RWPE2 (cell line): ENCODE results near the gene NTNG2.

ENCODE experiments used
- ATAC-seq: fragments of 200-7000 bp; cut with Tn5 transposase; 3 replicates; pipeline ENCODE4 v1.9.1; 2021; ENCODE audit warnings: low read depth
- DNase-seq: peaks from one replicate; pipeline ENCODE4 v3.0.0-alpha.2; 2020; ENCODE audit warnings: low spot score
- H3K27ac ChIP-seq: fragments of 450-650 bp; 2 replicates; pipeline ENCODE4 v1.5.1; 2017; ENCODE audit warnings: mild to moderate bottlenecking; ENCODE audit not compliant: poor library complexity, severe bottlenecking
- H3K27me3 ChIP-seq: fragments of 250-450 bp; sonication (Bioruptor Pico); 2 replicates; pipeline ENCODE4 v1.5.1; 2021; ENCODE audit warnings: mild to moderate bottlenecking, moderate library complexity; ENCODE audit not compliant: insufficient read depth, poor library complexity, severe bottlenecking
- H3K36me3 ChIP-seq: fragments of 250-450 bp; sonication (Bioruptor Pico); 2 replicates; pipeline ENCODE4 v1.5.1; 2020; ENCODE audit warnings: low read depth, mild to moderate bottlenecking, moderate library complexity
- H3K4me1 ChIP-seq: fragments of 250-450 bp; sonication (Bioruptor Pico); 2 replicates; pipeline ENCODE4 v1.5.1; 2021; ENCODE audit warnings: mild to moderate bottlenecking, moderate library complexity; ENCODE audit not compliant: insufficient read depth, poor library complexity, severe bottlenecking
- H3K4me3 ChIP-seq: fragments of 250-450 bp; sonication (Bioruptor Pico); 2 replicates; pipeline ENCODE4 v1.5.1; 2021; ENCODE audit warnings: mild to moderate bottlenecking, moderate library complexity; ENCODE audit not compliant: severe bottlenecking
- H3K9me3 ChIP-seq: fragments of 250-450 bp; sonication (Bioruptor Pico); 2 replicates; pipeline ENCODE4 v1.5.1; 2021; ENCODE audit warnings: mild to moderate bottlenecking, moderate library complexity; ENCODE audit not compliant: severe bottlenecking
- TF ChIP-seq, protein P1 (sequence below): fragments of 450-650 bp; IDR thresholded peaks from one replicate; pipeline ENCODE4 v1.5.1; 2017; ENCODE audit warnings: mild to moderate bottlenecking, moderate library complexity; ENCODE audit not compliant: poor library complexity, severe bottlenecking

Gene NTNG2

DNA sequence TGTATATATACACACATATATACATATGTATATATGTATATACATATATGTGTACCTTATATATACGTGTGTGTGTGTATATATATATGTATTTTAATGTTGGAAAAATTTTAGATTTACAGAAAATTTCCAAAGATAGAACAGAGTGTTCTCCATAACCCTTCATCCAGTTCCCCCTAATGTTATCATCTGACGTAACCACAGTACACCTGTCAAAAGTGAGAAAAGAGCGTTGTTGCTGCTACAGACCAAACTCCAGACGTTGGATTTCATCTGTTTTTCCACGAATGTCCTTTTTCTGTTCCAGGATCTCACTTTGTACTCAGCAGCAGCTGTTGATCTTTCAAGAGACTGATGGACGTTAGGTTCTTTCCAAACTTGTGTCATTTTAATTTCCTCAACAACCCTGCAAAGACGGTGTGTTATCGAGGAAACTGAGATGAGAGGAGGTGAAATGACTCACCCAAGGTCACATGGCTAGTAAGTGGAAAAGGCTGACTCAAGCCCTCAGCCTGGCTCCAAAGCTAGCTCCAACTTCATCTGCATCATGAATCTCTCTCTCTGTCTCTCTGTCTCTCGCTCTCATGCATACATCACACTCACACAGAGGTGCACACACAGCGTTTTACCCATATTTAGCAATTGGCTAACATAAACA, 17.0 kb upstream of the NTNG2 start:
- no peaks in the 10 kb centered on the region for H3K36me3 ChIP-seq
- H3K27ac ChIP-seq = no peak overlapping the region
- DNase-seq (no peak), ATAC-seq (no peak)
- H3K4me1 ChIP-seq = no peaks in the 10 kb centered on the region
- H3K4me3 ChIP-seq = no peak overlapping the region
- H3K27me3 ChIP-seq = peaks cover 40% of the 10 kb centered on the region
- TF ChIP-seq, protein P1, sequence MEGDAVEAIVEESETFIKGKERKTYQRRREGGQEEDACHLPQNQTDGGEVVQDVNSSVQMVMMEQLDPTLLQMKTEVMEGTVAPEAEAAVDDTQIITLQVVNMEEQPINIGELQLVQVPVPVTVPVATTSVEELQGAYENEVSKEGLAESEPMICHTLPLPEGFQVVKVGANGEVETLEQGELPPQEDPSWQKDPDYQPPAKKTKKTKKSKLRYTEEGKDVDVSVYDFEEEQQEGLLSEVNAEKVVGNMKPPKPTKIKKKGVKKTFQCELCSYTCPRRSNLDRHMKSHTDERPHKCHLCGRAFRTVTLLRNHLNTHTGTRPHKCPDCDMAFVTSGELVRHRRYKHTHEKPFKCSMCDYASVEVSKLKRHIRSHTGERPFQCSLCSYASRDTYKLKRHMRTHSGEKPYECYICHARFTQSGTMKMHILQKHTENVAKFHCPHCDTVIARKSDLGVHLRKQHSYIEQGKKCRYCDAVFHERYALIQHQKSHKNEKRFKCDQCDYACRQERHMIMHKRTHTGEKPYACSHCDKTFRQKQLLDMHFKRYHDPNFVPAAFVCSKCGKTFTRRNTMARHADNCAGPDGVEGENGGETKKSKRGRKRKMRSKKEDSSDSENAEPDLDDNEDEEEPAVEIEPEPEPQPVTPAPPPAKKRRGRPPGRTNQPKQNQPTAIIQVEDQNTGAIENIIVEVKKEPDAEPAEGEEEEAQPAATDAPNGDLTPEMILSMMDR = no peak
- H3K9me3 ChIP-seq = no peaks in the 10 kb centered on the region

DNA sequence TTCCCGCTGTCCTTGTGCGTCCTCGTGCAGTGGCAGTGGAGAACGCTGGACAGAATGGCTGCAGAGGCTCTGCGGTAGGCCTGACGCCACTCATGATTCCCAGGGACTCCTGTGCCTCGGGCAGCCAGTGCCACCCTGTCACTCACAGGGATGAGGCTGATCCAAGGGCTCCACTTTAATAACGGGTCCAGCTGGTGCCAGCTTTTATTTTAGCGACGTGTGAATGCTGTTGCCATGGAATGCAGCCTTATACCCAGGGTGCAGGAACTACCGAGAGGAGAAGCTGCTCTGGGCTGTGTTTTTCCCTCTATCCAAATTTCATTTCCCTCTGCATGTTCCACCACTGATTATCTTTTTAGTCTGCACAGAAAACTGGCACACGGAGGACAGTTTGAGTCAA, 15.8 kb upstream of the NTNG2 start:
- Histone ChIP-seq H3K36me3 (no peaks in the 10 kb centered on the region), H3K27me3 (peaks cover 28% of the 10 kb centered on the region), H3K4me1 (no peaks in the 10 kb centered on the region), H3K27ac (no peak overlapping the region), H3K9me3 (no peaks in the 10 kb centered on the region), H3K4me3 (no peak overlapping the region)
- TF ChIP-seq, protein P1 = no peak
- DNase-seq (no peak), ATAC-seq (no peak)

DNA sequence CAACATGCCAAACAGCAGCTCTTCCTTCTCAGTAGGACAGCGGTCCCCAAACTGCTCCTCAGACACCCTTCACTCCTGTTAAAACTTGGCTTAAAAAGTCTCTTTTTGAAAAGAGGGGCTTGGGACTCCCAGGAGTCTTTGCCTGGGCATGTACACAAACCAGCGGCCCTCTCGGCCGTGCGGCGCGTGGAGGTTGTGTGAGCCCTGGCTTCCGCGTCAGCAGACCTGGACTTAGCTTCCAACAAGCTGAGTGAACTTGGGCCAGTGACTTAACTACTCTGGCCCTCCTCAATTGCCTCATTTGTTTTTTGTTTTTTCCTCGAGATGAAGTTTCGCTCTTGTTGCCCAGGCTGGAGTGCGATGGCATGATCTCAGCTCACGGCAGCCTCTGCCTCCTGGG, 15.3 kb upstream of the NTNG2 start:
- Histone ChIP-seq H3K9me3 (no peaks in the 10 kb centered on the region), H3K4me1 (no peaks in the 10 kb centered on the region), H3K27me3 (peaks cover 22% of the 10 kb centered on the region), H3K27ac (no peak overlapping the region), H3K4me3 (no peak overlapping the region), H3K36me3 (no peaks in the 10 kb centered on the region)
- TF ChIP-seq, protein P1 = no peak
- ATAC-seq (no peak), DNase-seq (no peak)

DNA sequence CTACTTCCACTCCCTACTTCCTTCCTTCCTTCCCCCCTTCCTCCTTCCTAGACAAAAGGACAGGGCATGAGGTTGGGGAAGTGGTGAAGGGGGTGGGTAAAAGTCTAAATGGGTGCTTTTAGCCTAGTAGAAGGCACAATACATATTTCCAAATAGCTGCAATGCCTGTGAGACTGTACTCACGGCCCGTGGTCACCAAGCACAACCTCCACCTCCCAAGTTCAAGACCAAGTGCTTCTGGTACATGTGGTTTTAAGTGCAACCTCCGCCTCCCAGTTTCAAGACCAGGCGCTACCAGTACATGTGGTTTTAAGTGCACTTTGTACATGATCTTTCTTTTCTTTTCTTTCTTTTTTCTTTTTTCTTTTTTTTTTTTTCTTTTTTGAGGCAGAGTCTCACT, 14.5 kb upstream of the NTNG2 start:
- TF ChIP-seq, protein P1 = no peak
- Histone ChIP-seq H3K27ac (no peak overlapping the region), H3K9me3 (no peaks in the 10 kb centered on the region), H3K36me3 (no peaks in the 10 kb centered on the region), H3K27me3 (peaks cover 17% of the 10 kb centered on the region), H3K4me3 (no peak overlapping the region), H3K4me1 (no peaks in the 10 kb centered on the region)
- no peak for ATAC-seq
- no peak for DNase-seq

DNA sequence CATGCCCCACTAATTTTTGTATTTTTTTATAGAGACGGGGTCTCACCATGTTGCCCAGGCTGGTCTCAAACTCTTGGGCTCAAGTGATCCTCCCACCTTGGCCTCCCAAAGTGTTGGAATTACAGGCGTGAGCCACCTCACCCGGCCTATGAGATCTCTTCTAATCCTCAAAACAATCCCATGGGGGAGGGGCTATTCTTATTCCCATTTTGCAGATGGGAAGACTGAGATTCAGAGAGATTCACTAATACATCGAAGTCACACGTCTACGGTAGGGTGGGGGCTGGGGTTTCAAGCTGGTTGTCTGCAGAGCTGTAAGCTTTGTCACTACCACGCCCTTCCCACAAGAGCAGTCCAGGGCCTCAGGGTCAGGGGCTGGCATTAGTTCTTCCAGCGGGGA, 14.0 kb upstream of the NTNG2 start:
- no peaks in the 10 kb centered on the region for H3K36me3 ChIP-seq
- no peaks in the 10 kb centered on the region for H3K4me1 ChIP-seq
- H3K27me3 ChIP-seq = peaks cover 17% of the 10 kb centered on the region
- no peak overlapping the region for H3K27ac ChIP-seq
- H3K4me3 ChIP-seq = no peak overlapping the region
- ATAC-seq = no peak
- no peaks in the 10 kb centered on the region for H3K9me3 ChIP-seq
- TF ChIP-seq, protein P1 = no peak
- no peak for DNase-seq
